Measurements from ENCODE around the gene EMSY.

Gene EMSY

DNA sequence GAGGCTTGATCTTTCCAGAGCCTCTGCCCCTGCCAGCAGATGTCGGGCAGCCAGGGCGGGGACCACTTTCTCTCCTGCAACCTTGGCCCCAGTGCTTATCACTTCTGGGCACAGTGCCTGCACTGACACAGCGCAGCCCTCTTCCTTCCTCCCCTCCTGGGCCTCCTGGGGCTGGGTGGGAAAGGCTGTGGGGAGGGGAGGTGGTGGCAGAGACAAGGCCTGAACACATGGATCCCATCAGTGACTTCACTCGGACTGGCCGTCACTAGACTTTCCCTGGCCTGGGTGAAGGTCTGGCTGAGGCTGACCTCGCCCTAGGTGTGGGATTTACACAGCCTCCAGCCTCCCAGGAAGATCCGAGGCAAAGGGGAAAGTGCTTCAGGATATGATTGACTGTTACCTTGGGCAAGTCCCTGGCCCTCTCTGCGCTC is 157.6 kb downstream of the EMSY start:
- TF ChIP-seq ZFX (IDR thresholded peaks at IDR 0.05): no peak
- TF ChIP-seq, protein P1, sequence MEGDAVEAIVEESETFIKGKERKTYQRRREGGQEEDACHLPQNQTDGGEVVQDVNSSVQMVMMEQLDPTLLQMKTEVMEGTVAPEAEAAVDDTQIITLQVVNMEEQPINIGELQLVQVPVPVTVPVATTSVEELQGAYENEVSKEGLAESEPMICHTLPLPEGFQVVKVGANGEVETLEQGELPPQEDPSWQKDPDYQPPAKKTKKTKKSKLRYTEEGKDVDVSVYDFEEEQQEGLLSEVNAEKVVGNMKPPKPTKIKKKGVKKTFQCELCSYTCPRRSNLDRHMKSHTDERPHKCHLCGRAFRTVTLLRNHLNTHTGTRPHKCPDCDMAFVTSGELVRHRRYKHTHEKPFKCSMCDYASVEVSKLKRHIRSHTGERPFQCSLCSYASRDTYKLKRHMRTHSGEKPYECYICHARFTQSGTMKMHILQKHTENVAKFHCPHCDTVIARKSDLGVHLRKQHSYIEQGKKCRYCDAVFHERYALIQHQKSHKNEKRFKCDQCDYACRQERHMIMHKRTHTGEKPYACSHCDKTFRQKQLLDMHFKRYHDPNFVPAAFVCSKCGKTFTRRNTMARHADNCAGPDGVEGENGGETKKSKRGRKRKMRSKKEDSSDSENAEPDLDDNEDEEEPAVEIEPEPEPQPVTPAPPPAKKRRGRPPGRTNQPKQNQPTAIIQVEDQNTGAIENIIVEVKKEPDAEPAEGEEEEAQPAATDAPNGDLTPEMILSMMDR (conservative IDR thresholded peaks at IDR 0.05): no peak
- no peak overlapping the region for H3K27ac ChIP-seq
